ENCODE results near the gene IL4R.

DNA sequence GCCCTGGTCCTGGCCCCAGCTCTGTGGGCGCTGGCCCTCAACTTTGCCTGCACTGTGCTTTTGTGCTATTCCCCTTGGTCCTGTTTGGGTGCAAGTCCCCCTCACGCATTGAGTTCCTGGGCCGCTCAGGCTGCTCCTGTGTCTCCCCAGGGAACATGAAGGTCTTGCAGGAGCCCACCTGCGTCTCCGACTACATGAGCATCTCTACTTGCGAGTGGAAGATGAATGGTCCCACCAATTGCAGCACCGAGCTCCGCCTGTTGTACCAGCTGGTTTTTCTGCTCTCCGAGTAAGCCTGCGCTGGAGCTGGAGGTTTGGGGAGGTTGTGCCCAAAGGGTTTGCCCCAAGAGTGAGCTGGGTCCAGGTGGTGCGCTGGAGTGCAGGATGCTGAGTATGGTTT, 28.2 kb downstream of the IL4R start:
- no peak for TF ChIP-seq EZH2 (IDR thresholded peaks at IDR 0.05; ENCODE audit: low read depth, unreplicated experiment)
- TF ChIP-seq, protein P1, sequence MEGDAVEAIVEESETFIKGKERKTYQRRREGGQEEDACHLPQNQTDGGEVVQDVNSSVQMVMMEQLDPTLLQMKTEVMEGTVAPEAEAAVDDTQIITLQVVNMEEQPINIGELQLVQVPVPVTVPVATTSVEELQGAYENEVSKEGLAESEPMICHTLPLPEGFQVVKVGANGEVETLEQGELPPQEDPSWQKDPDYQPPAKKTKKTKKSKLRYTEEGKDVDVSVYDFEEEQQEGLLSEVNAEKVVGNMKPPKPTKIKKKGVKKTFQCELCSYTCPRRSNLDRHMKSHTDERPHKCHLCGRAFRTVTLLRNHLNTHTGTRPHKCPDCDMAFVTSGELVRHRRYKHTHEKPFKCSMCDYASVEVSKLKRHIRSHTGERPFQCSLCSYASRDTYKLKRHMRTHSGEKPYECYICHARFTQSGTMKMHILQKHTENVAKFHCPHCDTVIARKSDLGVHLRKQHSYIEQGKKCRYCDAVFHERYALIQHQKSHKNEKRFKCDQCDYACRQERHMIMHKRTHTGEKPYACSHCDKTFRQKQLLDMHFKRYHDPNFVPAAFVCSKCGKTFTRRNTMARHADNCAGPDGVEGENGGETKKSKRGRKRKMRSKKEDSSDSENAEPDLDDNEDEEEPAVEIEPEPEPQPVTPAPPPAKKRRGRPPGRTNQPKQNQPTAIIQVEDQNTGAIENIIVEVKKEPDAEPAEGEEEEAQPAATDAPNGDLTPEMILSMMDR (conservative IDR thresholded peaks at IDR 0.05; ENCODE audit: low read depth in 2 of 2) = no peak

Data from GM23338 (cell line).